Central memory CD4-positive, alpha-beta T cell (primary cell): ENCODE results near the gene GXYLT2.
"Not testable (repeated sequence)": the region's sequence is repeated elsewhere in the genome, so short reads cannot be mapped to it uniquely, and the experiment has no call there.

Experiments
- DNase-seq: peaks from one replicate; pipeline ENCODE4 v3.0.0; 2022

GXYLT2 gene

GRCh38 chr3:72977060-72977808 is 89.4 kb downstream of the GXYLT2 start:
- no peak for DNase-seq

GRCh38 chr3:72982609-72983366 is 94.9 kb downstream of the GXYLT2 start:
- DNase-seq, result no peak

GRCh38 chr3:72985576-72985975 is 97.7 kb downstream of the GXYLT2 start:
- DNase-seq, result no peak

GRCh38 chr3:72990701-72991395 is 103.0 kb downstream of the GXYLT2 start:
- no peak for DNase-seq

- DNase-seq, result no peak
Measured at GRCh38 chr3:72991522-72991921, 103.7 kb downstream of the GXYLT2 start.

- no peak for DNase-seq
Measured at GRCh38 chr3:72993391-72993790, 105.5 kb downstream of the GXYLT2 start.

- no peak for DNase-seq
Measured at GRCh38 chr3:72995337-72995736, 107.5 kb downstream of the GXYLT2 start.

GRCh38 chr3:72996121-72996472 is 108.3 kb downstream of the GXYLT2 start:
- DNase-seq, result no peak

DNA sequence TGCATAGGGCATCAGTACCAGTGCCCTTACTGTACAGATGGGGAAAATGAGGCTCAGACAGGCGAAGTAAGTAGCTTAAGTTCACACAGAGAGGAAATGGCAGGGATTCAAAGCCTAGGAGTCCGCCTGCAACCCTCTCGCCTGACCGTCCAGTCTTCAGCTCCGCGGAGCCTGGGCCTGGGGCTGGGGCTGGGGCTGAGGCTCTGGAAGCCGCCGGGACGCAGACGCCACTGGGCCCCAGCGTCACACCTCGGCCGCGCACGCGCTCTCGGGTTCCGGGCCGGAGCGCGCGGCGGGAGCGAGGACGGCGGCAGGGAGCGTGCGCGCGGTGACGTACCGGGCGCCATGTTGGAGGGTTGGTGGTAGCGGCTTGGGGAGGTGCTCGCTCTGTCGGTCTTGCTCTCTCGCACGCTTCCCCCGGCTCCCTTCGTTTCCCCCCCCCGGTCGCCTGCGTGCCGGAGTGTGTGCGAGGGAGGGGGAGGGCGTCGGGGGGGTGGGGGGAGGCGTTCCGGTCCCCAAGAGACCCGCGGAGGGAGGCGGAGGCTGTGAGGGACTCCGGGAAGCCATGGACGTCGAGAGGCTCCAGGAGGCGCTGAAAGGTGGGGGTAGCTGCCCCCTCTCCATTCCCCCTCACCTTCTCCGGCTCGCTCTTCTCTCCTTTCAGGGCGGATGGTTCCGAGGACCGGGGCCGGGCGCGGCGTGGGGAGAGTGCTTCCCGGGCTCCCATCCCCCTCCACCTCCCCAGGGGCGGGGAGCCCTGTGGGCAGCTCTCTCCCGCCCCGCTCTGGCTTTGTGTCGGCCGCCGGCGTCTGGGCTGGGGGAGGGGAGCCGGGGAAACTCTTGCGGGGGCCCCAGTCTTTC is 108.9 kb downstream of the GXYLT2 start, which contains the start of gene PPP4R2:
TSS of gene PPP4R2 (plus strand) at position 339 of the 861 bp plus-strand sequence. CDS start at position 566, 227 bp downstream.
- peak; percentile 94 for DNase-seq

DNA sequence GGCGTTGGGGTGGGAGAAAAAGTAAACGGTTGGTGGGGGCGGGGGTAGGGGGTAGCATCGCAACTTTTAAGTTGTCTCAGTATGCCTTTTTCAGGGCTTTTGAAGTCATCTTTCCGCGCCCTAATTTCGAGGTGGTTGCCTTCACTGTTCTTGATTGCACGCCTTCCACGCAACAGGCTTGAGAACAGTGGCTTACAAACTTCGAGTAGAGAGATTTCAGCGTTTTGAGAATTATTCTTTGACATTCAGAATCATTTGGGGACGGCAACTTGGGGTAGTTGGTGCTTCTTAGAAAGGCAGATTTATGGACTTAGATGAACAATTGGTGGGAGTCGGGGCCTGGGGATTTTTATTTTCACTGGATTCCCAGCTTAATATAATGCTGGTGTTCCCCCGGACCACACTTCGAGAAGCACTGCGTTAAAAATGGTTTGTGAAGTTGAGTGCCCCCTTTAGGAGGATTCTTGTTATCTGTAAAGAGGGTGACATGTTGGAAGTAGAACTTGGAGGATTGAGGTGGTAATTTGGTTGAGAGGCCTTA is 109.6 kb downstream of the GXYLT2 start:
- peak; percentile 45 for DNase-seq

DNA sequence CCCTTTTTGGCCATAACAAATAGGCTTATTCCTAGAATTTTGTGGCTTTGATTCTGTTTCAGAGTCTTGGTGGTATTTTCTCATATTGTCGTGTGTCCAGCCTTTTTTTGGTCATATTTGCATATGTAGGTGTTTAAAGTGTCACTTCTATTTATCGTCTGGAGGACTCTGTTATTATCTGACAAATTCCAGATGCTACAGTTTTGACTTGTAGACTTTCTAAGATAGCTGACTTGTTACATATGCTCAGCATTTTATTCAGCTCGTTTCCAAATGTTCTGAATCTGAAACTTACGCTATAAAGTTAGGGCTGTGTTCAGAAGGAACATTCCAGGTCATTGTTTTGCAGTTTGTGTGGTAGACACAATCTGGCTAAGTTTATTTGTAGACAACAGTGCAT is 110.6 kb downstream of the GXYLT2 start:
- no peak for DNase-seq

- peak; percentile 16 for DNase-seq
Measured at GRCh38 chr3:72999951-73000350, 112.1 kb downstream of the GXYLT2 start.

DNA sequence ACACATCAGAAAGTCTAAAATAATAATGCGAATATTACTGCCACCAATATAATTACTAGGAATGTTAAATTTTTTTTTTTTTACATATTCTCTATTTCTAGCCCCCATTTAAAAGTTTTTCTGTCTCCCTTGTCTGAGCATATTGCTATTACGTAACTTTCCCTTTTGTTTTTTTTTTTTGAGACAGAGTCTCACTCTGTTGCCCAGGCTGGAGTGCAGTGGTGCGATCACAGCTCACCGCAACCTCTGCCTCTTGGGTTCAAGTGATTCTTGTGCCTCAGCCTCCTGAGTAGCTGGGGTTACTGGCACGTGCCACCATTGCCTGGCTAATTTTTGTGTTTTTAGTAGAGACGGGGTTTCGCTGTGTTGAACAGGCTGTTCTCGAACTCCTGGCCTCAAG is 115.2 kb downstream of the GXYLT2 start:
- DNase-seq, result not testable (repeated sequence)

DNA sequence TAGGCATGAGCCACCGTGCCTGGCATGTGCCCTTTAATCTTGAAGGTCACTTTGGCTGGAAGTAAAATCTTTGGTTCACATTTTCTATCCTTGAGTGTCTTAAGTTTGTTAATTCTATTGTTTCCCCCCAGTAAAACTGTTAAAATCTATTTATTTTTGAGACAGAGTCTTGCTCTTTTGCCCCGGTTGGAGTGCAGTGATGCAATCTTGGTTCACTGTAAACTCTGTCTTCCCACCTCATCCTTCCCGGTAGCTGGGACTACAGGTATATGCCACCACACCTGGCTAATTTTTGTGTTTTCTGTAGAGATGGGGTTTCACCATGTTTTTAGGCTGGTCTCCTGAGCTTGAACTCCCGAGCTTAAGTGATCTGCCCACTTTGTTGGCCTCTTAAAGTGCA is 116.5 kb downstream of the GXYLT2 start:
- DNase-seq, result no peak

GRCh38 chr3:73007992-73008712 is 120.3 kb downstream of the GXYLT2 start:
- no peak for DNase-seq

GRCh38 chr3:73009008-73009407 is 121.2 kb downstream of the GXYLT2 start:
- DNase-seq, result no peak

DNA sequence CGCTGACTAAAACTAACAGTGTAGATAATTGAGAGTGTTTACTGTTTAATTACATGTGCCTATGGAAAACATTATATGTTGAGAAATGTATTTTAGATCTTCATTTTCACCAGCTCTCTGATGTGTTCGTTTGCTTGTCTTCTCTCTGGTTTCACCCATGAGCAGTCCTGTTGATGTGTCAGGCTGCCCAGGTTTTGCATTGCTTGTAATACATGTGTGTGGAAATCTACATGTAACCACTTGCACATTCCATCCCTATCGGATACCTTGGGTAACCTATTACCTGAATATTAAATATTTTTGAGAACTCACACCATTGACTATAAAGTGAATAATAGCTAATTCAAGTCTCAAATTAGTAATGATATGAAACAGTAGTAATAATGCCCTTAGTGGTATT is 121.9 kb downstream of the GXYLT2 start:
- DNase-seq, result no peak

- no peak for DNase-seq
Measured at GRCh38 chr3:73010158-73010557, 122.3 kb downstream of the GXYLT2 start.

GRCh38 chr3:73018298-73018697 is 130.5 kb downstream of the GXYLT2 start:
- DNase-seq, result no peak

DNA sequence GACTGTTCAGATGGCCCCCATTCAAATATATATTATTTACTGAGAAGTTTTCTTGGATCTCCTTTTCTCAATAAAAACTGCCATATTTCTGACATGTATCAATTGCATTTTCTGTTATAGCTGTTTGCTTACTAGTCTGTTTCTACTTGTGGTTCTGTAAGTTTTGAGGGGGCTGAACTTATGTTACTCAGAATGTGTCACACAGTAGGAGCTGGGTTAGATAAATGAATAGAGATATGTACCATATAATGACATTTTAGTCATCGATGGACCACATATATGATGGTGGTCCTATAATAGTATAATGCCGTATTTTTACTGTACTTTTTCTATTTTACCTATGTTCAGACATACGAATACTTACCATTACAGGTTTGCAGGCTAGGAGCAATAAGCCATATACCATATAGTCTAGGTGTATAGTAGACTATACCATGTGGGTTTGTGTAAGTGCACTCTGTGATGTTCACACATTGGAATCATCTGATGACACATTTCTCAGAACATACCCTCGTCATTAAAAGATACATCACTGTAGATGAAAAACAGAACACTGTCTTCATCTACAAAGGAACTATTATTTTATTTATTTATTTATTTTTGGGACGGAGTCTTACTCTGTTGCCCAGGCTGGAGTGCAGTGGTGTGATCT is 131.1 kb downstream of the GXYLT2 start:
- no peak for DNase-seq

GRCh38 chr3:73021301-73021835 is 133.5 kb downstream of the GXYLT2 start:
- no peak for DNase-seq
